PFSK-1 (cell line): ENCODE data around the gene SNHG17.

Source experiments
- FOXP2 ChIP-seq: optimal IDR thresholded peaks from 2 replicates; pipeline ENCODE3; 2011; ENCODE audit warnings: borderline replicate concordance, control low read depth, inconsistent platforms; ENCODE audit not compliant: insufficient read depth; ENCODE audit errors: extremely low read length, extremely low read depth
- POLR2AphosphoS5 ChIP-seq: IDR thresholded peaks from 2 replicates; pipeline ENCODE4 v1.6.1; 2012; ENCODE audit warnings: low read depth, mild to moderate bottlenecking, control low read depth, low read length, moderate library complexity
- SIN3A ChIP-seq: IDR thresholded peaks from 2 replicates; pipeline ENCODE4 v1.6.1; 2012; ENCODE audit warnings: mild to moderate bottlenecking, low read length, moderate library complexity, borderline replicate concordance; ENCODE audit not compliant: insufficient read depth
- TAF1 ChIP-seq: IDR thresholded peaks from 2 replicates; pipeline ENCODE4 v1.6.1; 2012; ENCODE audit warnings: low read length, control low read depth, borderline replicate concordance; ENCODE audit not compliant: insufficient read depth
- TF ChIP-seq, protein P1 (sequence below), 2 experiments: IDR thresholded peaks; 2 replicates each; pipeline versions ENCODE4 v1.6.1 to v1.8.0; 2011 to 2012; ENCODE audit warnings: low read depth in 2 of 2, low read length in 2 of 2, control low read depth in 1 of 2, inconsistent platforms in 1 of 2, mild to moderate bottlenecking in 1 of 2, moderate library complexity in 1 of 2; ENCODE audit not compliant: insufficient read depth in 1 of 2

GRCh38 chr20:38477747-38478146 lies 42.6 kb upstream of the SNHG17 start:
- TF ChIP-seq, protein P1, sequence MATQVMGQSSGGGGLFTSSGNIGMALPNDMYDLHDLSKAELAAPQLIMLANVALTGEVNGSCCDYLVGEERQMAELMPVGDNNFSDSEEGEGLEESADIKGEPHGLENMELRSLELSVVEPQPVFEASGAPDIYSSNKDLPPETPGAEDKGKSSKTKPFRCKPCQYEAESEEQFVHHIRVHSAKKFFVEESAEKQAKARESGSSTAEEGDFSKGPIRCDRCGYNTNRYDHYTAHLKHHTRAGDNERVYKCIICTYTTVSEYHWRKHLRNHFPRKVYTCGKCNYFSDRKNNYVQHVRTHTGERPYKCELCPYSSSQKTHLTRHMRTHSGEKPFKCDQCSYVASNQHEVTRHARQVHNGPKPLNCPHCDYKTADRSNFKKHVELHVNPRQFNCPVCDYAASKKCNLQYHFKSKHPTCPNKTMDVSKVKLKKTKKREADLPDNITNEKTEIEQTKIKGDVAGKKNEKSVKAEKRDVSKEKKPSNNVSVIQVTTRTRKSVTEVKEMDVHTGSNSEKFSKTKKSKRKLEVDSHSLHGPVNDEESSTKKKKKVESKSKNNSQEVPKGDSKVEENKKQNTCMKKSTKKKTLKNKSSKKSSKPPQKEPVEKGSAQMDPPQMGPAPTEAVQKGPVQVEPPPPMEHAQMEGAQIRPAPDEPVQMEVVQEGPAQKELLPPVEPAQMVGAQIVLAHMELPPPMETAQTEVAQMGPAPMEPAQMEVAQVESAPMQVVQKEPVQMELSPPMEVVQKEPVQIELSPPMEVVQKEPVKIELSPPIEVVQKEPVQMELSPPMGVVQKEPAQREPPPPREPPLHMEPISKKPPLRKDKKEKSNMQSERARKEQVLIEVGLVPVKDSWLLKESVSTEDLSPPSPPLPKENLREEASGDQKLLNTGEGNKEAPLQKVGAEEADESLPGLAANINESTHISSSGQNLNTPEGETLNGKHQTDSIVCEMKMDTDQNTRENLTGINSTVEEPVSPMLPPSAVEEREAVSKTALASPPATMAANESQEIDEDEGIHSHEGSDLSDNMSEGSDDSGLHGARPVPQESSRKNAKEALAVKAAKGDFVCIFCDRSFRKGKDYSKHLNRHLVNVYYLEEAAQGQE (IDR thresholded peaks at IDR 0.05; ENCODE audit: insufficient read depth in 1 of 2, low read depth in 2 of 2, low read length in 2 of 2) = no peak
- TF ChIP-seq SIN3A (no peak), TAF1 (no peak), POLR2AphosphoS5 (no peak), FOXP2 (no peak)
